GM18511 (cell line): ENCODE results near the gene PAK5.

Source experiments
- ATAC-seq: cut with Tn5 transposase; IDR thresholded peaks from one replicate; pipeline ENCODE4 v1.9.1; 2021; ENCODE audit warnings: mild to moderate bottlenecking, moderate library complexity; ENCODE audit not compliant: unreplicated experiment

PAK5 gene

GRCh38 chr20:9792674-9793073 is 46.2 kb downstream of the PAK5 start:
- no peak for ATAC-seq

- no peak for ATAC-seq
These were observed 49.7 kb downstream of the PAK5 start for GRCh38 chr20:9789131-9789530.

GRCh38 chr20:9775176-9775575 is 63.7 kb downstream of the PAK5 start:
- ATAC-seq, result no peak

- ATAC-seq, result no peak
These were observed 68.9 kb downstream of the PAK5 start for GRCh38 chr20:9769954-9770353.

- ATAC-seq, result no peak
These were observed 77.4 kb downstream of the PAK5 start for GRCh38 chr20:9761476-9761875.

- no peak for ATAC-seq
These were observed 79.5 kb downstream of the PAK5 start for GRCh38 chr20:9759392-9759791.

- ATAC-seq, result no peak
These were observed 80.1 kb downstream of the PAK5 start for GRCh38 chr20:9758752-9759151.

GRCh38 chr20:9756660-9757059 is 82.2 kb downstream of the PAK5 start:
- ATAC-seq, result no peak

GRCh38 chr20:9755301-9755700 is 83.6 kb downstream of the PAK5 start:
- ATAC-seq, result no peak

- ATAC-seq, result no peak
These were observed 94.3 kb downstream of the PAK5 start for GRCh38 chr20:9744551-9744950.

GRCh38 chr20:9743871-9744270 is 95.0 kb downstream of the PAK5 start:
- no peak for ATAC-seq

- no peak for ATAC-seq
These were observed 96.1 kb downstream of the PAK5 start for GRCh38 chr20:9742821-9743220.

- no peak for ATAC-seq
These were observed 96.9 kb downstream of the PAK5 start for GRCh38 chr20:9741996-9742395.

GRCh38 chr20:9740486-9740885 is 98.4 kb downstream of the PAK5 start:
- ATAC-seq, result no peak

GRCh38 chr20:9739991-9740390 is 98.9 kb downstream of the PAK5 start:
- no peak for ATAC-seq

GRCh38 chr20:9736373-9736772 is 102.5 kb downstream of the PAK5 start:
- no peak for ATAC-seq

- no peak for ATAC-seq
These were observed 115.2 kb downstream of the PAK5 start for GRCh38 chr20:9723501-9724202.

- ATAC-seq, result no peak
These were observed 127.0 kb downstream of the PAK5 start for GRCh38 chr20:9711872-9712271.

GRCh38 chr20:9710685-9711084 is 128.2 kb downstream of the PAK5 start:
- no peak for ATAC-seq

- ATAC-seq, result no peak
These were observed 133.0 kb downstream of the PAK5 start for GRCh38 chr20:9705722-9706476.

GRCh38 chr20:9699181-9699580 is 139.7 kb downstream of the PAK5 start:
- no peak for ATAC-seq

GRCh38 chr20:9689041-9689440 is 149.8 kb downstream of the PAK5 start:
- ATAC-seq, result no peak

GRCh38 chr20:9686866-9687265 is 152.0 kb downstream of the PAK5 start:
- ATAC-seq, result no peak
